HEK293 (cell line): ENCODE data around the gene RCN2.

ENCODE experiments used
- AEBP2 ChIP-seq: fragments of 450-650 bp; formaldehyde crosslinking; IDR thresholded peaks from 2 replicates; pipeline ENCODE4 v1.5.1; 2016; ENCODE audit warnings: missing biosample characterization, missing genetic modification characterization, borderline replicate concordance
- FEZF1 ChIP-seq: fragments of 450-650 bp; formaldehyde crosslinking; IDR thresholded peaks from 2 replicates; pipeline ENCODE4 v1.5.1; 2016; ENCODE audit warnings: missing biosample characterization, missing genetic modification characterization
- OSR2 ChIP-seq: fragments of 450-650 bp; formaldehyde crosslinking; IDR thresholded peaks from 2 replicates; pipeline ENCODE4 v1.5.1; 2016; ENCODE audit warnings: missing biosample characterization, missing genetic modification characterization
- PATZ1 ChIP-seq: fragments of 450-650 bp; formaldehyde crosslinking; IDR thresholded peaks from 2 replicates; pipeline ENCODE4 v1.5.1; 2016; ENCODE audit warnings: missing biosample characterization, missing genetic modification characterization
- PRDM2 ChIP-seq: fragments of 450-650 bp; formaldehyde crosslinking; IDR thresholded peaks from 2 replicates; pipeline ENCODE4 v1.5.1; 2016; ENCODE audit warnings: missing biosample characterization, missing genetic modification characterization, borderline replicate concordance
- ZBTB20 ChIP-seq: fragments of 450-650 bp; formaldehyde crosslinking; IDR thresholded peaks from 2 replicates; pipeline ENCODE4 v1.5.1; 2016; ENCODE audit warnings: missing biosample characterization, missing genetic modification characterization
- ZBTB21 ChIP-seq: fragments of 450-650 bp; formaldehyde crosslinking; IDR thresholded peaks from 2 replicates; pipeline ENCODE4 v1.5.1; 2017; ENCODE audit warnings: missing biosample characterization, missing genetic modification characterization
- ZFP3 ChIP-seq: fragments of 450-650 bp; formaldehyde crosslinking; IDR thresholded peaks from 2 replicates; pipeline ENCODE4 v1.5.1; 2016; ENCODE audit warnings: low read depth, missing biosample characterization, missing genetic modification characterization
- ZIC2 ChIP-seq: fragments of 450-650 bp; formaldehyde crosslinking; IDR thresholded peaks from 2 replicates; pipeline ENCODE4 v1.5.1; 2016; ENCODE audit warnings: missing biosample characterization, missing genetic modification characterization
- ZNF16 ChIP-seq: fragments of 450-650 bp; formaldehyde crosslinking; IDR thresholded peaks from 2 replicates; pipeline ENCODE4 v1.5.1; 2016; ENCODE audit warnings: low read depth, missing biosample characterization, missing genetic modification characterization
- ZNF23 ChIP-seq: fragments of 450-650 bp; formaldehyde crosslinking; IDR thresholded peaks from 2 replicates; pipeline ENCODE4 v1.5.1; 2016; ENCODE audit warnings: missing biosample characterization, missing genetic modification characterization, borderline replicate concordance
- ZNF416 ChIP-seq: fragments of 450-650 bp; formaldehyde crosslinking; IDR thresholded peaks from 2 replicates; pipeline ENCODE4 v1.5.1; 2016; ENCODE audit warnings: missing biosample characterization, missing genetic modification characterization
- ZNF48 ChIP-seq: fragments of 450-650 bp; formaldehyde crosslinking; IDR thresholded peaks from 2 replicates; pipeline ENCODE4 v1.5.1; 2016; ENCODE audit warnings: missing biosample characterization, missing genetic modification characterization
- ZNF518A ChIP-seq: fragments of 450-650 bp; formaldehyde crosslinking; conservative IDR thresholded peaks from 2 replicates; pipeline ENCODE4 v1.5.1; 2016; ENCODE audit warnings: low read depth, missing biosample characterization, missing genetic modification characterization
- ZNF544 ChIP-seq: fragments of 450-650 bp; formaldehyde crosslinking; IDR thresholded peaks from 2 replicates; pipeline ENCODE4 v1.5.0; 2017; ENCODE audit warnings: missing biosample characterization, missing genetic modification characterization
- ZNF548 ChIP-seq: fragments of 450-650 bp; formaldehyde crosslinking; IDR thresholded peaks from 2 replicates; pipeline ENCODE4 v1.5.1; 2016; ENCODE audit warnings: missing biosample characterization, missing genetic modification characterization
- ZNF561 ChIP-seq: fragments of 450-650 bp; IDR thresholded peaks from 2 replicates; pipeline ENCODE4 v1.5.1; 2018; ENCODE audit warnings: missing biosample characterization, missing genetic modification characterization, borderline replicate concordance
- ZNF596 ChIP-seq: fragments of 450-650 bp; IDR thresholded peaks from 2 replicates; pipeline ENCODE4 v1.5.0; 2018; ENCODE audit warnings: missing biosample characterization, mild to moderate bottlenecking, missing genetic modification characterization, moderate library complexity
- ZNF623 ChIP-seq: fragments of 450-650 bp; formaldehyde crosslinking; IDR thresholded peaks from 2 replicates; pipeline ENCODE4 v1.5.1; 2016; ENCODE audit warnings: missing biosample characterization, missing genetic modification characterization
- ZNF677 ChIP-seq: fragments of 450-650 bp; IDR thresholded peaks from 2 replicates; pipeline ENCODE4 v1.5.0; 2018; ENCODE audit warnings: missing biosample characterization, mild to moderate bottlenecking, missing genetic modification characterization, moderate library complexity
- ZNF76 ChIP-seq: fragments of 450-650 bp; formaldehyde crosslinking; IDR thresholded peaks from 2 replicates; pipeline ENCODE4; 2016; ENCODE audit warnings: low read depth, missing biosample characterization, missing genetic modification characterization, borderline replicate concordance
- ZSCAN18 ChIP-seq: fragments of 450-650 bp; formaldehyde crosslinking; IDR thresholded peaks from 2 replicates; pipeline ENCODE4 v1.5.1; 2016; ENCODE audit warnings: missing biosample characterization, missing genetic modification characterization
- ZXDB ChIP-seq: fragments of 450-650 bp; formaldehyde crosslinking; IDR thresholded peaks from 2 replicates; pipeline ENCODE4 v1.5.1; 2016; ENCODE audit warnings: missing biosample characterization, missing genetic modification characterization

Gene RCN2

GRCh38 chr15:76905013-76905839, 26.3 kb upstream of the RCN2 start, which contains the start of gene SCAPER (continued):
- TF ChIP-seq ZIC2 (tag by site-specific recombination) (peak; percentile 49; the same call in 1 of the 2 replicates), ZNF561 (tag by site-specific recombination) (no peak), ZNF677 (tag by site-specific recombination) (no peak), ZSCAN18 (tag by site-specific recombination) (no peak), ZBTB20 (peak; percentile 94), ZNF623 (tag by site-specific recombination) (no peak), AEBP2 (tag by site-specific recombination) (no peak), ZNF16 (tag by site-specific recombination) (no peak), PRDM2 (tag by site-specific recombination) (no peak), ZFP3 (tag by site-specific recombination) (no peak), ZNF596 (tag by site-specific recombination) (no peak), OSR2 (no peak), ZBTB21 (tag by site-specific recombination) (no peak; the same call in 1 of the 2 replicates), ZNF48 (tag by site-specific recombination) (no peak), ZXDB (tag by site-specific recombination) (peak; percentile 82; the same call in 1 of the 2 replicates), ZNF416 (tag by site-specific recombination) (no peak), ZNF23 (tag by site-specific recombination) (no peak), ZNF548 (tag by site-specific recombination) (no peak), PATZ1 (tag by site-specific recombination) (peak; percentile 97), ZNF518A (tag by site-specific recombination) (0 out of 2 replicates have a peak, but pooled peaks have one; percentile 11), ZNF76 (peak; percentile 72; the same call in 1 of the 2 replicates), ZNF544 (no peak), FEZF1 (tag by site-specific recombination) (0 out of 2 replicates have a peak, but pooled peaks have one; percentile 3)
